B cell (primary cell): ENCODE measurements around the gene CPB2. TPM values are rescaled to one million over a fixed set of nuclear protein-coding genes. Genes with fewer than 3 reads are reported as not detected.

Source experiments
- ATAC-seq: fragments of 200-7000 bp; cut with Tn5 transposase; one replicate; pipeline ENCODE4 v1.10.0; 2021; ENCODE audit warnings: low read depth, mild to moderate bottlenecking, moderate number of reproducible peaks, moderate library complexity
- CTCF ChIA-PET: fragments of 350-600 bp; sonication (Branson Sonifier 250); formaldehyde crosslinking; loops from one replicate; lab custom pipeline; 2021; ENCODE audit warnings: antibody characterized with exemption, inconsistent platforms; lab: Charles Lee
- POLR2A ChIA-PET: fragments of 350-600 bp; sonication (Branson Sonifier 250); formaldehyde crosslinking; loops from one replicate; lab custom pipeline; 2021; ENCODE audit warnings: antibody characterized with exemption; lab: Charles Lee
- DNase-seq: peaks from one replicate; pipeline ENCODE4 v3.0.0; 2013
- H2AFZ ChIP-seq: 2 replicates; pipeline ENCODE4 v1.6.1; 2012; ENCODE audit warnings: mild to moderate bottlenecking, low read depth, low read length; ENCODE audit not compliant: insufficient read depth, poor library complexity, severe bottlenecking
- H3K27ac ChIP-seq, 2 donors: 1 replicate in 1 of 2; 2 replicates in 1 of 2; pipeline ENCODE4 v1.5.1; 2012 to 2013; ENCODE audit warnings: low read length in 2 of 2, mild to moderate bottlenecking in 2 of 2, moderate library complexity in 1 of 2
- H3K27me3 ChIP-seq, 4 experiments: fragments of 200-600 bp in 1 of 4; sonication (generic) in 1 of 4; replicated peaks in 1 of 4; 1 replicate in 2 of 4; 2 replicates in 2 of 4; pipeline versions ENCODE4 v1.6.1 to v1.7.0; 2013 to 2016; ENCODE audit warnings: low read length in 3 of 4, mild to moderate bottlenecking in 2 of 4, mixed read lengths in 1 of 4, moderate library complexity in 1 of 4; ENCODE audit not compliant: insufficient read depth in 4 of 4, control insufficient read depth in 3 of 4; ENCODE audit errors: control extremely low read depth in 1 of 4
- H3K36me3 ChIP-seq, 2 experiments: replicated peaks in 1 of 2; 1 replicate in 1 of 2; 2 replicates in 1 of 2; pipeline versions ENCODE4 v1.6.1 to v1.7.1; 2013; ENCODE audit warnings: low read length in 1 of 2; ENCODE audit not compliant: insufficient read depth in 2 of 2, control insufficient read depth in 1 of 2; ENCODE audit errors: control extremely low read depth in 1 of 2, extremely low read depth in 1 of 2
- H3K4me1 ChIP-seq, 2 donors: fragments of 200-600 bp in 1 of 2; sonication (generic) in 1 of 2; 1 replicate in 1 of 2; 2 replicates in 1 of 2; pipeline versions ENCODE4 v1.5.1 to v1.6.1; 2013 to 2017; ENCODE audit warnings: low read length in 2 of 2; ENCODE audit not compliant: control insufficient read depth in 2 of 2, insufficient read depth in 2 of 2
- H3K4me2 ChIP-seq: replicated peaks from 2 replicates; pipeline ENCODE3; 2012; ENCODE audit warnings: mild to moderate bottlenecking, low read depth, low read length; ENCODE audit not compliant: poor library complexity, severe bottlenecking
- H3K4me3 ChIP-seq, 5 experiments: fragments of 200-600 bp in 1 of 5; sonication (generic) in 1 of 5; 1 replicate in 3 of 5; 2 replicates in 2 of 5; pipeline versions ENCODE4 v1.5.1 to v1.7.0; 2011 to 2016; ENCODE audit warnings: low read length in 4 of 5, mild to moderate bottlenecking in 4 of 5, low read depth in 2 of 5, control low read depth in 1 of 5, moderate library complexity in 1 of 5; ENCODE audit not compliant: insufficient read depth in 1 of 5; ENCODE audit errors: control extremely low read depth in 1 of 5, extremely low read depth in 1 of 5
- H3K79me2 ChIP-seq: fragments of 200-600 bp; sonication (generic); one replicate; pipeline ENCODE4 v1.6.0; 2016; ENCODE audit warnings: low read length; ENCODE audit not compliant: control insufficient read depth, insufficient read depth
- H3K9ac ChIP-seq: fragments of 200-600 bp; sonication (generic); 2 replicates; pipeline ENCODE4 v1.6.1; 2017; ENCODE audit warnings: mild to moderate bottlenecking, low read length, moderate library complexity
- H3K9me3 ChIP-seq, 3 donors: one replicate each; pipeline versions ENCODE4 v1.6.1 to v1.7.1; 2013; ENCODE audit warnings: low read length in 2 of 3; ENCODE audit not compliant: control insufficient read depth in 2 of 3, insufficient read depth in 1 of 3; ENCODE audit errors: control extremely low read depth in 1 of 3
- H4K20me1 ChIP-seq: 2 replicates; pipeline ENCODE4 v1.6.0; 2012; ENCODE audit warnings: mild to moderate bottlenecking, low read length; ENCODE audit not compliant: insufficient read depth, control insufficient read depth, poor library complexity, severe bottlenecking
- H3K27ac Mint-ChIP-seq: one replicate; pipeline ENCODE4 v1.8.0; 2021; ENCODE audit warnings: mixed read lengths
- H3K27me3 Mint-ChIP-seq: one replicate; pipeline ENCODE4 v1.8.0; 2021; ENCODE audit warnings: mixed read lengths
- H3K4me1 Mint-ChIP-seq: one replicate; pipeline ENCODE4 v1.8.0; 2021; ENCODE audit warnings: mixed read lengths
- H3K4me3 Mint-ChIP-seq: one replicate; pipeline ENCODE4 v1.8.0; 2021; ENCODE audit warnings: mixed read lengths
- H3K9me3 Mint-ChIP-seq: one replicate; pipeline ENCODE4 v1.8.0; 2022; ENCODE audit warnings: mixed read lengths; ENCODE audit not compliant: insufficient read depth
- CTCF ChIP-seq: fragments of 200-600 bp; IDR thresholded peaks from one replicate; pipeline ENCODE4 v1.8.0; 2022; ENCODE audit warnings: antibody characterized with exemption, mild to moderate bottlenecking
- EZH2 ChIP-seq: IDR thresholded peaks from 2 replicates; pipeline ENCODE4 v1.6.1; 2012; ENCODE audit warnings: borderline replicate concordance, low read depth, mild to moderate bottlenecking, moderate library complexity, low read length; ENCODE audit not compliant: insufficient read depth, poor library complexity, severe bottlenecking
- WGBS: methylation state at CpG from one replicate; pipeline ENCODE4 v1.1.5; 2013; ENCODE audit warnings: missing lambda C conversion rate; ENCODE audit not compliant: insufficient coverage; 5-methylcytosine and 5-hydroxymethylcytosine counted together
- intact Hi-C: fragments of 100-400 bp; cut with micrococcal nuclease; formaldehyde crosslinking; loops from one replicate; pipeline ENCODE4 v1.10.0; 2022
- polyA plus RNA-seq: library from polyadenylated mRNA; depleted of rRNA; stranded (reverse); fragments of >200 nt; gene quantifications from 2 replicates; pipeline ENCODE4 v1.2.3, GENCODE V29; 2012
- total RNA-seq, 2 donors: library from RNA; stranded (reverse); fragments of 120-200 nt in 1 of 2; gene quantifications; 1 replicate in 1 of 2; 2 replicates in 1 of 2; pipeline versions ENCODE4 v1.2.3 to v1.2.4, GENCODE V29; 2013 to 2022

CPB2 gene
- total and polyA plus RNA-seq, 2 donors (not counting 1 experiment from before 2014, with no cell fraction given), result not detected

DNA sequence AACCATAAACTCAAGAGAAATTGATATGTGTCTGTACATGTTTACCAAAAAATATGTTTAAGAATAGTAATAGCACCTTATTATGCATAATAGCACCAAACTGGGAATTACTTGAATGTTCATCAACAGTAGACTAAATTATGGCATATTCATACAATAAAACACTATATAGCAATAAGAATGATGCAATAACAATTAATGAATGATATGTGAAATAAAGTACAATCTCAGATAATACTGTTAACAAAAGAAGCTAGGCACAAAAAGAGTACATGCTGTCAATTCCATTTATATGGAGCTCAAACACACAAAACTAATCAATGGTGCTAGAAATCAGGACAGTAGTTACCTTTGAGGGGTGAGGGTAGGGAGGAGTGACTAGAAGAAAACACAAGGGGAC lies 88.6 kb downstream of the CPB2 start:
- ATAC-seq (no peak), DNase-seq (no peak)
- H3K9me3 Mint-ChIP-seq, result no peaks in the 10 kb centered on the region
- Histone ChIP-seq H3K79me2 (no peaks in the 10 kb centered on the region), H2AFZ (no peak overlapping the region), H3K4me3 (no peak overlapping the region), H3K4me2 (no peak overlapping the region), H3K36me3 (peaks cover 19 to 35% of the 10 kb centered on the region in 2 experiments), H3K9me3 (no peaks in the 10 kb centered on the region), H3K9ac (no peak overlapping the region), H3K4me1 (no peaks in the 10 kb centered on the region), H3K27ac (no peak overlapping the region), H3K27me3 (no peaks in the 10 kb centered on the region), H4K20me1 (no peaks in the 10 kb centered on the region)
- ChIA-PET POLR2A (no interaction called here), CTCF (no interaction called here)
- H3K27ac Mint-ChIP-seq, result no peak overlapping the region
- TF ChIP-seq CTCF (no peak), EZH2 (no peak)
- no peaks in the 10 kb centered on the region for H3K4me1 Mint-ChIP-seq
- intact Hi-C loops, result no loop called here
- H3K27me3 Mint-ChIP-seq, result no peaks in the 10 kb centered on the region
- no peak overlapping the region for H3K4me3 Mint-ChIP-seq

DNA sequence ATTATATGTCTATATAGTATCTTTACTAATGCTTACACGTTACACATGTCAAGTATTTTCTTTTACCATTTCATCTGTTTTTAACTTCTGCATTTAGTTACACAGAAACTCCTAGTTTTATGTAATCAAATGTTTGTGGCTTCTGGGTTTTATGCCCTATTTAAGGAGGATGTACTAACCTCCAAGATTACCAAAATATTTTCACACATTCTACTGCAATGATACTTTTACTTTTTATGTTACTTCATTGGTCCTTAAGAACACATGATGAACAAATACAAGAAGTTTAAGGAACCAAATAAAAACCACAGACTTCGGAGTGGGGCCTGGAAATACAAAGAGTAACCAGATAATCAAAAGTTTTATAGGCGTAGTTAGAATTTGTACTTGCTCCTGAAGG lies 89.5 kb downstream of the CPB2 start:
- POLR2A ChIA-PET, result no interaction called here
- Mint-ChIP-seq H3K4me1 (no peaks in the 10 kb centered on the region), H3K27me3 (no peaks in the 10 kb centered on the region)

More for the DNA sequence above, 89.5 kb downstream of the CPB2 start:
- no peak overlapping the region for H3K27ac ChIP-seq
- intact Hi-C loops, result no loop called here
- no peaks in the 10 kb centered on the region for H4K20me1 ChIP-seq
- H3K79me2 ChIP-seq, result no peaks in the 10 kb centered on the region
- no peak overlapping the region for H3K4me2 ChIP-seq
- no peak overlapping the region for H3K4me3 ChIP-seq
- no peak overlapping the region for H3K27ac Mint-ChIP-seq
- TF ChIP-seq CTCF, result no peak
- TF ChIP-seq EZH2, result no peak
- H3K9me3 ChIP-seq, result no peaks in the 10 kb centered on the region
- no CpG with 5 or more reads among the region's 3 CpGs for WGBS
- H3K9ac ChIP-seq, result no peak overlapping the region
- ATAC-seq, result no peak
- H3K9me3 Mint-ChIP-seq, result no peaks in the 10 kb centered on the region
- no peaks in the 10 kb centered on the region for H3K4me1 ChIP-seq
- no peaks in the 10 kb centered on the region for H3K27me3 ChIP-seq
- H2AFZ ChIP-seq, result no peak overlapping the region
- DNase-seq, result no peak
- H3K36me3 ChIP-seq, result peaks cover 19 to 38% of the 10 kb centered on the region in 2 experiments
- CTCF ChIA-PET, result no interaction called here
- no peak overlapping the region for H3K4me3 Mint-ChIP-seq
